Measurements from ENCODE around the gene WRAP73.

The WRAP73 gene

GRCh38 chr1:3676581-3677470 is 26.9 kb upstream of the WRAP73 start:
- TF ChIP-seq, protein P1, sequence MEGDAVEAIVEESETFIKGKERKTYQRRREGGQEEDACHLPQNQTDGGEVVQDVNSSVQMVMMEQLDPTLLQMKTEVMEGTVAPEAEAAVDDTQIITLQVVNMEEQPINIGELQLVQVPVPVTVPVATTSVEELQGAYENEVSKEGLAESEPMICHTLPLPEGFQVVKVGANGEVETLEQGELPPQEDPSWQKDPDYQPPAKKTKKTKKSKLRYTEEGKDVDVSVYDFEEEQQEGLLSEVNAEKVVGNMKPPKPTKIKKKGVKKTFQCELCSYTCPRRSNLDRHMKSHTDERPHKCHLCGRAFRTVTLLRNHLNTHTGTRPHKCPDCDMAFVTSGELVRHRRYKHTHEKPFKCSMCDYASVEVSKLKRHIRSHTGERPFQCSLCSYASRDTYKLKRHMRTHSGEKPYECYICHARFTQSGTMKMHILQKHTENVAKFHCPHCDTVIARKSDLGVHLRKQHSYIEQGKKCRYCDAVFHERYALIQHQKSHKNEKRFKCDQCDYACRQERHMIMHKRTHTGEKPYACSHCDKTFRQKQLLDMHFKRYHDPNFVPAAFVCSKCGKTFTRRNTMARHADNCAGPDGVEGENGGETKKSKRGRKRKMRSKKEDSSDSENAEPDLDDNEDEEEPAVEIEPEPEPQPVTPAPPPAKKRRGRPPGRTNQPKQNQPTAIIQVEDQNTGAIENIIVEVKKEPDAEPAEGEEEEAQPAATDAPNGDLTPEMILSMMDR (IDR thresholded peaks at IDR 0.05; ENCODE audit: low read depth, low read length) = no peak
- no peaks in the 10 kb centered on the region for H3K4me1 ChIP-seq

GRCh38 chr1:3675436-3675835 is 25.5 kb upstream of the WRAP73 start:
- no peak overlapping the region for H3K4me3 ChIP-seq (ENCODE audit: low read depth, low read length)
- TF ChIP-seq, protein P1 (IDR thresholded peaks at IDR 0.05; ENCODE audit: low read depth, low read length) = no peak
- peaks cover 10% of the 10 kb centered on the region for H3K4me1 ChIP-seq
- no peaks in the 10 kb centered on the region for H3K27me3 ChIP-seq
- no peak for DNase-seq
- H3K9me3 ChIP-seq = no peaks in the 10 kb centered on the region
- H3K36me3 ChIP-seq = no peaks in the 10 kb centered on the region

More at GRCh38 chr1:3676581-3677470, 26.9 kb upstream of the WRAP73 start:
- no peaks in the 10 kb centered on the region for H3K9me3 ChIP-seq
- DNase-seq = no peak
- H3K27me3 ChIP-seq = no peaks in the 10 kb centered on the region
- H3K36me3 ChIP-seq = no peaks in the 10 kb centered on the region
- no peak overlapping the region for H3K4me3 ChIP-seq (ENCODE audit: low read depth, low read length)

- Histone ChIP-seq H3K9me3 (no peaks in the 10 kb centered on the region), H3K36me3 (no peaks in the 10 kb centered on the region), H3K4me3 (ENCODE audit: low read depth, low read length) (no peak overlapping the region), H3K27me3 (no peaks in the 10 kb centered on the region), H3K4me1 (peaks cover 15% of the 10 kb centered on the region)
- DNase-seq = no peak
- TF ChIP-seq, protein P1 (IDR thresholded peaks at IDR 0.05; ENCODE audit: low read depth, low read length) = no peak
Measured at GRCh38 chr1:3674100-3675094, 24.5 kb upstream of the WRAP73 start.

DNA sequence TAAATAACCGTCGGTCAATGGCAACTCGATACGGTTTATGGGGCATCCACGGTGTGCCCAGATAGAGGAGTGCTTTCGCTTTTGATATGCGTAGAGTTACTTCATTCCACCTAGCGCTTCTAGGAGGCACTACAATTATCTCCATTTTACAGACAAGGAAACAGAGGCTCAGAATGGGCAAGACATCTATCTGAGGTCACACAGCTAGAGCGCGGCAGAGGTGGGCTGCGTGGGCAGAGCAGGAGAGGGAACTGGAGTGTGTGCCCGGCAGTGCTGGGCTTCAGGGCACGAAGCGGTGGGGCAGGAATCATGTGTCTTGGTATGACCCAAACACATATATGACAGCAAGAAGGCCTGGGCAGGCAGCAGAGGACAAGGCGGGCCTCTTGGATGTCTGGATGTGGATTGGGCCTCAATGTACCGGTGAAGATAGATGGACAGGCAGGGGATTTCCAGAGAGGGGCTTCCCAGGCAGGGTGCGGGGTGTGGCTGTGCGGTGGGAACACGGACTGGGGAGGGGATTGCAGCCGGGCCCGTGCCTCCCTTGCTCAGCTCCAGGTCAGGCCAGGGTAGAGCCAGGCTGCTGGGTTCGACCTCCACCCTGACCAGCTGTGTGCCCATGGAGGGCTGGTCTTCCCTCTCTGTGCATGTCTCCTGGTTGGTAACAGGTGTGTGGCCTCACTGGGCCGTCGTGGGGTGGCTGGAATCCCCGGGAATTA is 23.6 kb upstream of the WRAP73 start:
- TF ChIP-seq, protein P1 (IDR thresholded peaks at IDR 0.05; ENCODE audit: low read depth, low read length) = no peak
- Histone ChIP-seq H3K9me3 (no peaks in the 10 kb centered on the region), H3K4me1 (peaks cover 20% of the 10 kb centered on the region), H3K4me3 (ENCODE audit: low read depth, low read length) (no peak overlapping the region), H3K36me3 (no peaks in the 10 kb centered on the region), H3K27me3 (no peaks in the 10 kb centered on the region)
- no peak for DNase-seq

DNA sequence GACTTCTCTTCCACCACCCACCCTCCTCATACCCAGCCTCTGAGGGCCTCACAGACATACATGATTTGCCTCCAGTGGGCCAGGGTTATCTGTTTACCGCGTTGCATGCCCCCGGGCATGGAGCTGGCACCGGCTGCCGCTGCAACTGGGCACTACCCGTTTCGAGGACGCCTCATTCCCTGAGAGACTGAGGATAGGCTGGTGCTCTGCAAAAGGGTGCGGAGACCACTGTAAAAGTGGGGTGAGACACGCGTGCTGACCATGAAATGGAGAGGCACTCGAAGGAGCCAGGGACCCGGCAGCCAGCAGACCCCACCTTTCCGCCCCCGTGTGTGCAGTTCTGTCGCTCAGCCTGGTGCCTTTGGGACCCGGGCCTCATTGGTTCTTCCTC is 23.1 kb upstream of the WRAP73 start:
- H3K9me3 ChIP-seq = no peaks in the 10 kb centered on the region
- no peaks in the 10 kb centered on the region for H3K27me3 ChIP-seq
- TF ChIP-seq, protein P1 (IDR thresholded peaks at IDR 0.05; ENCODE audit: low read depth, low read length) = no peak
- H3K36me3 ChIP-seq = no peaks in the 10 kb centered on the region
- no peak for DNase-seq
- no peak overlapping the region for H3K4me3 ChIP-seq (ENCODE audit: low read depth, low read length)
- H3K4me1 ChIP-seq = peaks cover 26% of the 10 kb centered on the region

Data from BE2C (cell line).